CD4-positive, alpha-beta T cell treated with Interleukin-21 for 1 hour (primary cell): Measurements from ENCODE around the gene MFGE8.
A peak's percentile ranks its signal among the peaks of the same experiment; 100 is the strongest.
"Not testable (repeated sequence)": the region's sequence is repeated elsewhere in the genome, so short reads cannot be mapped to it uniquely, and the experiment has no call there.

Source experiments
- DNase-seq: peaks from one replicate; pipeline ENCODE4 v3.0.0-alpha.2; 2020

MFGE8 gene, protein sequence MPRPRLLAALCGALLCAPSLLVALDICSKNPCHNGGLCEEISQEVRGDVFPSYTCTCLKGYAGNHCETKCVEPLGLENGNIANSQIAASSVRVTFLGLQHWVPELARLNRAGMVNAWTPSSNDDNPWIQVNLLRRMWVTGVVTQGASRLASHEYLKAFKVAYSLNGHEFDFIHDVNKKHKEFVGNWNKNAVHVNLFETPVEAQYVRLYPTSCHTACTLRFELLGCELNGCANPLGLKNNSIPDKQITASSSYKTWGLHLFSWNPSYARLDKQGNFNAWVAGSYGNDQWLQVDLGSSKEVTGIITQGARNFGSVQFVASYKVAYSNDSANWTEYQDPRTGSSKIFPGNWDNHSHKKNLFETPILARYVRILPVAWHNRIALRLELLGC

DNA sequence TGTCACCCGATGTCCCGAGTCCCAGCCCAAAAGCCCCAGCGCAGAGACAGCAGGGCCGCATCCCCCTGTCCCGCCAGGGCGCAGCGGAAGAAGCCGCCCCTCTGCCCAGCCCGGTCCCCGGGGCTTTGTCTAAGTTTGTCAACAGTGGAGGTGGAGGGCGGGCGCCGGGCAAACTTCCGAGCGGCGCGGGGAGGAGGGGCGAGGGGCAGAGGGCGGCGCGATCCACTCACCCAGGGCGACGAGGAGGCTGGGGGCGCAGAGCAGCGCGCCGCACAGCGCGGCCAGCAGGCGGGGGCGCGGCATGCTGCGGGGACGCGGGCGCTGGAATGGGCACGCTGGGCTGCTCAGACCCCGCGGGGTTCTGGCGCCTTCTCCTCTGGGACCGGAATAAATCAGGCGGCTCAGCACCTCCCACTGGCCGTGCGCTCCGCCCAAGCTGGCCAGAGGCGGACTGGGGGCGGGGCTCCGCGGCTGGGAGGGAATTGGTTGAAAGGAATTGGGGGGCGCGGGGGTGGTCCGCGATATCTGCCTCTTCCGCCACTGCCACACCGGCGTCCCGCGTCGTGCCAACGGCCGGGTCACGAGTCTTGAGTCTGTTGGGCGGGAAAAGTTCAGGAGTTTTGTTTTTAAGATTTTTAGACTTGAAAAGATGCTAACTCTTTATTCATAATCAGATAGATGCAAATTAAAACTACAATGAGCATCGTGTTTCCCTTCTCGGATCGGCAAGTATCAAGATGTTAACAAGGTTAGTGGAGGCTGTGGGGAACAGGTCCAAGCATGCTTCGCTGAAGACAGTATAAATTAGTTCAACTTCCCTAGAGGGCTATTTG, at the start of gene MFGE8:
TSS of gene MFGE8 (minus strand) at position 363 of the 833 bp plus-strand sequence. CDS start at position 303, 60 bp downstream.
- peak; percentile 68 for DNase-seq

DNA sequence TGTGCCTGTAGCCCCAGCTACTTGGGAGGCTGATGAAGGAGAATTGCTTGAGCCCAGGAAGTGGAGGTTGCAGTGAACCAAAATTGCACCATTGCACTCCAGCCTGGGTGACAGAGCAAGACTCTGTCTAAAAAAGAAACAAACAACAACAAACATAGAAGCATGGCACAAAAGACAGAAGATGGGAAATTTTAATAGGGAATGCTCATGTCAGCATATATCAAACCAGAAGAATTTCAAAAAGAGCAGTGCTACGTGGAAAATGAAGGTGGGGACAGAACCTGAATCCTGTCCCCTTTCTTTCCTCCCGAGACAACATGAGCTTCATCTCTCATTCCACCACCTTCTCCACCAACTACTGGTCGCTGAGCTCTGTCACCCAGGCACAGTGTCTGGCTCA, 46.3 kb upstream of the MFGE8 start:
- DNase-seq, result no peak

DNA sequence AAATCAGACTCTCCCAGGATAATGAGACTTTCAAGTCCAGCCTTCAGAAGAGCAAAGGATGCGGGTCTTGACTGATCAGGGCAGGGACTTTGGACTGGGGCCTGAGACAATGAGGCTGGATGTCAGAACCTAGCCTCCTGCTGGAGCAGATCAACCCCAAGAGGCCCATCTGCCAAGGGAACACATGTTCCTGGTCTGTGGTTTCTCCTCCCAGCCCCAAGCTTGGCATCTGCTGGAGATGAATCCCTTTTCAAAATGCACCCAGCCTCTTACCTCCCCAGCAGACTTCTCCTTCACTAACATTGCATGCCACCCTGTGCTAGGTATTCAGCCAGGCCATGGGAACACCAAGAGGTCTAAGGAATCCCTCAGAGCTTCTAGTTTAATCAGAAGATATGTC, 43.7 kb upstream of the MFGE8 start:
- no peak for DNase-seq

DNA sequence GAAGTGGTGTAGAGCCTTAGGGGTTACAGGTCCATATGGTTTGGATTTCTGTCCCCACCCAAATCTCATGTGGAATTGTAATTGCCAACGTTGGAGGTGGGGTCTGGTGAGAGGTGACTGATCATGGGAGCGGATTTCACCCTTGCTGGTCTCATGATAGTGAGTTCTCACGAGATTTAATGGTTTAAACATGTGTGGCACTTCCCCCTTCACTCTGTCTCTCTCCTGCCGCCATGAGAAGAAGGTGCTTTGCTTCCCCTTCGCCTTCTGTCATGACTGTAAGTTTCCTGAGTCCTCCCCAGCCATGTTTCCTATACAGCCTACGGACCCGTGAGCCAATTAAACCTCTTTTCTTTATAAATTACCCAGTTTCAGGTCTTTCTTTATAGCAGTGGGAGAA, 43.1 kb upstream of the MFGE8 start:
- no peak for DNase-seq

DNA sequence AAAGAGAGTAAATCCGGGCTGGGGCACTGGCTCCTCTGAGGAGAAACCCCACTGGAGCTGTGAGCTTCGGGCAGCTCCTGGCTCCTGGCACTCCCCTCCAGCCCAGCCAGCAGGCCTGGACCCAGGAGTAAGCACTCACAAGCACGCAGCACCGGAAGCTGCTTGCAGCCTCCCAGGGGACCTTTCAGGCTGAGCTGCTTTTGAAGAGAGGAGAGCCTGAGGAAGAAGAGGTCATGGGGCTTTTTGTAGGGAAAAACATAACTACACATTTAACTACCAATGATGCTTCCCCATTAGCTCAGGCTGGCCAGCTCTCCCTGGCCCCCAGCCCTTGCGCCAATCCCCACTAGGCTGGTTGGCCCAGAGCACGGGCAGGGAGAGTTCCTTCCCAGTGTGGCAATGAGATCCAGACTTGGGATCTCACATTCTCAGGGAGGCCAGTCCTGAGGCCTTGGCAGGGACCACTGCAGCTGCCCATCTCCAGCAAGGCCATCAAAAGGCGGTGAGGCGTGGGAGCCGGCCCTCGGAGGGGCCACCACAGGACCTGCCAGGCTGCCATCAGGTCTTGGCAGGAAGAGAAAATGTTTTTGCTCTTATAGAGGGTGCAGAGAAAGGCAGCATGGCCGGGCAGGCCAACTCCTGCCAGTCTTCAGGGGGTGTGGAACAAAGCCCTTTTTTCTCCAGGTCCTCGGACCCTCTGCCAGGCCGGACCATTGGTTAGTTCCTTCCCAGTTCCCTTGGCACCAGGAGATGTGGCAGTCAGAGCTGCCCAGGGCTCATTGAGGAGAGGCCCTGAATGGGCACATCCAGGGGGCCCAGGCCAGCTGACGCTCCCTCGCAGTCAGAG, 41.5 kb upstream of the MFGE8 start:
- no peak for DNase-seq

DNA sequence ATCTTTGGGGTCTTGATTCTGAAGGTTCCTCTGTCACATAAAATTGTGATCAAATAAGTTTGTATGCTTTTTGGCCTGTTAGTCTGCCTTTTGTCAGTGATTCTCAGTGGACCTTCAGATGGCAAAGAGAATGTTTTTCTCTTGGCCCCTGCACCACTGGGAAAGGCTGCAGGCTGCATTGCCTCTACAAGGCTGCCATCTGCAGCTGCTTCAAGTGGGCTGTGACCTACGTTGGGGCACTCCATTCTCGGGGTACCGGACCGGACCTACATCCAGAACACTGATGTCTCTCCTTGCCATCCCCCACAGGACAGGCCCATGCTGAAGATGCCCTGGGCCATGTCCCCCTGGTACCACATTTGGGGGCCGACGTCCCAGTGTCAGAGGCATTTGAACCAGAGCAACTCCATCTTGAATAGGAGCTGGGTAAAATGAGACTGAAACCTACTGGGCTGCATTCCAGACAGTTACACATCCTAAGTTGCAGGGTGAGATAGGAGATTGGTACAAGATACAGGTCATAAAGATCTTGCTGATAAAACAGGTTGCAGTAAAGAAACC, 37.5 kb upstream of the MFGE8 start:
- DNase-seq, result no peak

DNA sequence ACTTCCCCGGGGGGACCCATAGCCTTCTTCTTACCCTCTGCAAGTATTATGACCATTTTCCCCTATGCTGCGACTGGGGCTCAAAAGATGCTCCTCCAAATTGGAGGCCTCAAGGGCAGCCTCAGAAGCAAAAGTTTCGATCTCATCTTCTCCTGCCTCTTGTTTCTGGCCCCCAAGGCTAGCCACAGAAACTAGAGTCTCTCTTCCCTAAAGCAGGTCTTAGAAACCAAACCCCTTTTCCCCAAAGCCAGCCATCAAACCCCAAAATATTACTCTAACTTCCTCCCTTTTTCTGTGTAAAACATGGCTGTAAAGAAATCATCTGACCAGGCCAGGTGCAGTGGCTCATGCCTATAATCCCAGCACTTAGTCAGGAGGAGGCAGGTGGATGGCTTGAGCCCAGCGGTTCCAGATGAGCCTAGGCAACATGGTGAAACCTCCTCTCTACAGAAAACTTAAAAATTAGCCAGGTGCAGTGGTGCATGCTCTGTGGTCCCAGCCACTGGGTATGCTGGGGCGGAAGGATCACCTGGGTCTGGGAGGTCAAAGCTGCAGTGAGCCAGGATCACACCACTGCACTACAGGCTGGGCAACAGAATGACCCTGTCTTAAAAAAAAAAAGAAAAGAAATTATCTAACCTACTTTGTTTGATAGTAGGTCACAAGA, 36.7 kb upstream of the MFGE8 start:
- DNase-seq, result no peak

DNA sequence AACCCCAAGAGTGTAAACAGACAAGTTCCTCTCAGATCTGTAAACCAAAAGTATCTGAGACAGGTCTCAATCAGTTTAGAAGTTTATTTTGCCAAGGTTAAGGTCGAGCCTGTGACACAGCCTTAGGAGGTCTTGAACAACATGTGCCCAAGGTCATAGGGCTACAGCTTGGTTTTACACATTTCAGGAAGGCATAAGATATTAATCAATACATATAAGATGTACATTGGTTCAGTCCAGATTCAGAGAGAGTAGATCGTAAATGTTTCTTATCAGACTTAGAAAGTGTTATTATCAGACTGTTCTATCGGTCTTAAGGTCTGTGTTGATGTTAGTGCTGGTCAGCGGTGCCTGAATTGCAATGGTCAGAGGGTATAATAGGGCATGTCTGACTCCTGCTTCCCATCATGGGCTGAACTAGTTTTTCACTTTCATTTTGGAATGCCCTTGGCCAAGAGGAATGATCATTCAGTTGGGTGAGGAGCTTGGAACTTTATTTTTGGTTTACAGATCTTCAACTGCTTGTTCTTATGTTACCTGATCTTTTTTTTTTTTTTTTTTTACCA, 27.0 kb upstream of the MFGE8 start:
- DNase-seq, result no peak

DNA sequence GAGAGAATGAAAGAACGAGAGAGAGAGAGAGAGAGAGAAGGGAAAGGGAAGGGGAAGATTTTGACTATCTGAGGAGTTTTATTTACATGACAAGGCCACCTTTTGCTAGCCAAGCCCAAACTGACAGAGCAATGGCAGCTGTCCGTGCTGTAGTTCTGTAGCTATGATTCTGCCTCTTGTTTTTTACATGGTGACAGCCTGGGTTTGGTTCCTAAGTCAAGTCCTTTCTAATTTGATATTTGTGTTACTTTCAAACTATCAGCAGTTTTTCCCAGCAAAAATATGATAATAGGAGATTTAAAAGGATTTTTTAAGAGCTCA, 26.3 kb upstream of the MFGE8 start:
- DNase-seq, result no peak

DNA sequence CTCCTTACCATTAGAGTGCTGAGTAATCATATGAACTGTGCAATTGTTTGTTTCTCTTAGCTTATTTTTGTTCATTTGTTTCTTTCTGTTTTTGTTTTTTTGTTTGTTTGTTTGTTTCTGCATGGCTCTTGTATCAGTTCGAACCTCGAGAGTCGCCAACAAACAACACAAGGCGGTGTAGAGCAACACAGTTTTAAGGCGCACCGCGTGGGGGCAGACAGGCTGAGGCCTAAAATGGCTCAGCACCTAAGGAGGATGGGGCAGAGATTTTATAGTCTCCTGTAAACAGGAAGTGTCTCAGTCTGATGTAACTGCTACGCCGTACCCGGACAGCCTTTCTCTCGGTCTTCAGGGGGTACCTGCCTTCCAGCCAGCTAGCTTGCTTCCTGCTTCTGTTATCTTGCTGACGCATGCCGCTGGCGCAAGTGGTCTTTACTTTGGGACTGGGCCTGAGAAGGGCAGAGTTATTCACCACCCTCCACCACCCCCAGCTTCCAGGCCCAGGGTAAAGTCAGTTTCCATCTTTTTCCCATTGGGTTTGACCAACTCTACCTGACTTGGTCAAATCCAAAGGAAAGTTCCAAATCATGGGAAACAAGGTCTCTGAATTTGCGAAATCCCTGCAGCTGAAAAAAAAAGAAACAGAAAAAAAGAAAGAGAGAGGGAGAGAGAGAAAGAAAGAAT, 25.8 kb upstream of the MFGE8 start:
- no peak for DNase-seq

DNA sequence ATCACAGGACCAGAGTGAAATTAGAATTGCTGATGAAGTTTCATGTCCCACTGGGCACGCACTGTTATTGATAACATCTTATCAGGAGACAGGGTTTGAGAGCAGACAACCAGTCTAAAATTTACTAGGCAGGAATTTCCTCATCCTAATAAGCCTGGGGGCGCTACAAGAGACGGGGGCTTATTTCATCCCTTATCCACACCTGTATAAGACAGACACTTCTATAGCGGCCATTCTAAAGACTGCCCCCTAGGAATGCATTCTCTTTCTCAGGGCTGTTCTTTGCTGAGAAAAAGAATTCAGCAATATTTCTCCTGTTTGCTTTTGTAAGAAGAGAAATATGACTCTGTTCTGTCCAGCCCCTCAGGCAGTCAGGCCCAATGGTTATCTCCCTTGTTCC, 21.3 kb upstream of the MFGE8 start:
- DNase-seq, result not testable (repeated sequence)

DNA sequence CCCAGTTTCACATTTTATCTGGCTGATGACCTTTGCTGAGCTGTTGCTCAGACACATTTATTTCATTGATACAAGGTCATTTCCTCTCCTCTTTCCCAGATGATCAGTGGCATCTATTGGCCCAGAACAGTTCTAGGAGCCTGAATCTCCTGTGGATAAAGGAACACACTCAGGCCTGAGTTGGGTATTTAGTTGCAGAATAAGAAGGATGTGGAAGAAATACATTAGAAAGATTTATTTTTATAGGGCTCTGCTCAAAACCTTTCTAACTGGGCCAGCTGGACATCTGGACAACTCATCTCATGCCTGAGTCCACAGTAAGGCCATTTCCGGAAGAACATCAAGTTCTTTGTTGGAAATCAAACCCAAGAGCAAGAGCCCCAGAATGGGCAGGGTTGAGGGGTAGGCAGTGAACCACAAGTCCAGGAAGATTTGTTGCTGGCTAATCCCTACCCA, 19.7 kb upstream of the MFGE8 start:
- DNase-seq, result no peak

DNA sequence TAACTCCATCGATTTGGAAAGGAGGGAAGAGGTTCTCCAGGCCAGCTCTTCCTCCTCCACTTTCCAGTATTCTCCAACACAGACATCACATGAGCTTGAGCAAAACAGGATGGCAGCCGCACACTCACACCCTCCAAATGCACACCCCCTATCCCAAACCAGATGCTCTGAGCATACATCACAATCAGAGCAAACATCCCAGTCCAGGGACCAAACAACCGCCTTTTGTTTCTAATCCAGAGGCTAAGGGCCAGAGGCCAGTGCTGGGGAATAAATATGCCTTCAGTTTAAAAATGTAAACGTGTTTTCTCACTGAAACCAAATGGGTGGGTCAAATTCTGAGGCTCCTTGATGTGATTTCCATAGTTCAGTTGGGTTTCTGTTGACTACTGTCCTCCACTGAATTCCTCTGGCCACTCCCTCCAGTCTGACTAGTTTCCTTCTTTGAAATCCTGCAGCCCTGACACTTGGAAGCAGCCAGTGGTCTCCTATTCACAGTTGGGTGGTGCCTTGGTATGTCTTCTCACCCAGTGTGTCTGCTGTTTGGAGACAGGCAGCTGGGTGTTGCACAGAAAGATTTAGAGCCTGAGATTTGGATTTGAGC, 19.2 kb upstream of the MFGE8 start:
- DNase-seq, result no peak

DNA sequence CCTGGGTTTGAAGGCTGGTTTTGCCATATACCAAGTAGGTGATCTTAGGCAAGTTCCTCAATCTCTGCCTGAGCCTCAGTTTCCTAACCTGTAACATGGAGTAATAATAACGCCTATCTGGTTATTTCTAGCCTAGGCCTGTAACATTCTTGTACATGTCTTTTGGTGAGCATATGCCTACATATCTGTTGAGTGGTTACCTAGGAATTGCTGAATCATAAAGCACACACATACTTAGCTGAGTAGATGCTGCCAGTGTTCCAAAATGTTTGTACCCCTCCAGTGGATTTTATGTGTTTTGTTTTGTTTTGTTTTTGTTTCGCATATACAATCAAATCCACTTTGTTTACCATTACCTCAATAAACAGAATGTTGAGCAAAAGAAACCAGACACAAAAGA, 17.4 kb upstream of the MFGE8 start:
- no peak for DNase-seq

DNA sequence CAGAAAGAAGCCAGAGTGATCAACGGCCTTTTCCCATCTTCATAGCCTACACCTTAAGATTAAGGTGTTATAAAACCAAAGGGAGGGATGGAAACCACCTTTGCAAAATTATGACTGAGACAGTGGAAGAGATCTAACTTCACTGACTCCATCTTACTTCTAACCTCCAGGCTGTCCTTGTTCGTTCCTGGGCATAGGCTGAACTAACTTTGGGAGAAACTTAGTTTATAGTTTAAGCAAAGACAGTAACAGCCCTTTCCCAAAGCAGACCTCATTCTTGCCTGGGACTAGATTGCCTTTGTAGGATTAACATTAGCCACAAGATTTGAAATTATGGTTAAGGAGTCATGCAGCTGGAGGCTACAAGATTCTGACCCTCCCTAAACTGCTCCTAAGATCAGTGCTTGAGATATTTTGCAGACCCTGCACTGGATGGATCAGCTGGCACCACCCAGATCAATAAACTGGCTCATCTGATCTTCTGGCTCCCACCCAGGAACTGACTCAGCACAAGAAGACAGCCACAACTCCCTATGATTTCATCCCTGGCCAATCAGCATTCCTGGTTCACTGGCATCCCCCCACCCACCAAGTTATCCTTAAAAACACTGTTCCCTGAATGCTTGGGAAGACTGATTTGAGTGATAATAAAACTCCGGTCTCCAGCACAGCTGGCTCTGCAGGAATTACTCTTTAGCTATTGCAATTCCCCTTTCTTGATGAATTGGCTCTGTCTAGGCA, 16.3 kb upstream of the MFGE8 start:
- not testable (repeated sequence) for DNase-seq

DNA sequence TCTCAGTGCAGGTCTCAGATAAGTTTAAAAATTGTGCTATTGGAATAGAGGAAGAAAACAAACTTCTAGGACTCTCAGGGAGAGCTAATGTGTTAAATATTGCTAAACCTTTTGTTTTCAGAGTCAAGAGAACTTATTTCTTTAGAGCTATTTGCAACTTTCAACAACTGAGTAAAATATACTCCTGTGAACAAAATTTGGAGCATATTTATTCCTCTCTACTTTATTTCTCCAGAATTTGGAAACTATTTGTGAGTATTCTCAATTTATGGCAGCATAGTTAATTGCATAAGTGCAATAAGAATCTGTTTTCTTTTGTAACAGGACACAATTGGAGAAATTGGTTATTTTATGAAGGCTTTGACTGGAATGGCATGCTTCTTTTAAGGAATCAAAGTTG, 15.0 kb upstream of the MFGE8 start:
- DNase-seq, result not testable (repeated sequence)

DNA sequence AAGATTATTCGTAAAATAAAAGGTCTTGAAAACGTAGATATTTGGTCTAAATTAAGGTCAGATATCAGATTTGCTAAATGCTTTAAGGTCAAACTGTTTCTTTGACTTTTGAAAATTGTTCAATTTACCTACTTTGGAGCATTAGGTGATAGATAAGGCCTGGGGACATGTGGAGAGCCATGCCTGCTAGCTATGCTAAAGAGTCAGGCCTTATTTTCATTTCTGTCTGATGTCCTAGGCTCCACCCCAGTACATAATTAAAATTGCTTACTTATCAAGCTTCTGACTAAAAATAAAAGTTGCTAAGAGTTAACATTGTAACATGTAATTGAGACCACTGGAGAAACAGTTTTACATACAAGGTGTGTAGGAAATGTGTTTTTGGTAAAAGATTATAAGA, 12.5 kb upstream of the MFGE8 start:
- DNase-seq, result not testable (repeated sequence)

DNA sequence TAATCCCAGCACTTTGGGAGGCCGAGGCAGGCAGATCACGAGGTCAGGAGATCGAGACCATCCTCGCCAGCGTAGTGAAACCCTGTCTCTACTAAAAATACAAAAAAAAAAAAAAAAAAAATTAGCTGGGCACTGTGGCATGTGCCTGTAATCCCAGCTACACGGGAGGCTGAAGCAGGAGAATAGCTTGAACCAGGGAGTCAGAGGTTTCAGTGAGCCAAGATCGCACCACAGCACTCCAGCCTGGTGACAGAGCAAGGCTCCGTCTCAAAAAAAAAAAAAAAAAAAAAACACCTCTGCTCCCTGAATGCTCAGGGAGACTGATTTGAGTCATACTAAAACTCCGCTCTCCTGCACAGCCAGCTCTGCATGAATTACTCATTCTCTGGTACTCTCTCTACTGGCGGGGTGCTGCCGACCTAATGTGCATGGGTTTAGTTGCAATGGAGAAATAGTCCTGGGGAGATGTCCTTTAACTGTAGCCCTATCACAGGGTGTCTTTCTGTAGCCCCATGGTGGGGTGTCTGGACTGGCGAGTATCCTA, 7.8 kb upstream of the MFGE8 start:
- DNase-seq, result not testable (repeated sequence)

DNA sequence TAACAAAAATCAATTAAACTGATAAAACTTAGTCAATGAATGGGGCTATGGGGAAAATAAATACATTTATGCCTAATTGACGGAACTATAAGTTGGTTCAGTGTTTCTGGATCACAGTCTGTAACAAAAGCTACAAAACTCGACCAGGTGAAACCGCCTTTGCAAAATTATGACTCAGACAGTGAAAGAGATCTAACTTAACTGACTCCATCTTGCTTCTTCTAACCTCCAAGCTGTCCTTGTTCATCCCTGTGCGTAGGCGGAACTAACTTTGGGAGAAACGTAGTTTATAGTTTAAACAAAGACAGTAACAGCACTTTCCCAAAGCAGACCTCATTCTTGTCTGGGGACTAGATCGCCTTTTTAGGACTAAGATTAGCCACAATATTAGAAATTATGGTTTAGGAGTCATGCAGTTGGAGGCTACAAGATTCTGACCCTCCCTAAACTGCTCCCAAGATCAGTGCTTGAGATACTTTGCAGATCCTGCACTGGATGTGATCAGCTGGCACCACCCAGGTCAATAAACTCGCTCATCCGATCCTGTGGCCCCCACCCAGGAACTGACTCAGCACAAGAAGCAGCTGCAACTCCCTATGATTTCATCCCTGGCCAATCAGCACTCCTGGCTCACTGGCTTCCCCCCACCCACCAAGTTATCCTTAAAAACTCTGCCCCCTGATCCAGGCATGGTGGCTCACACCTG, 7.2 kb upstream of the MFGE8 start:
- no peak for DNase-seq
